GM21515 (cell line): ENCODE results near the gene TMEM121.
"Not testable (repeated sequence)": the region's sequence is repeated elsewhere in the genome, so short reads cannot be mapped to it uniquely, and the experiment has no call there.

Experiments used
- ATAC-seq: cut with Tn5 transposase; IDR thresholded peaks from one replicate; pipeline ENCODE4 v1.9.1; 2021; ENCODE audit not compliant: unreplicated experiment

TMEM121 gene

GRCh38 chr14:105567164-105568103 is 41.1 kb downstream of the TMEM121 start:
- not testable (repeated sequence) for ATAC-seq

GRCh38 chr14:105568140-105568843 is 41.9 kb downstream of the TMEM121 start:
- ATAC-seq, result not testable (repeated sequence)

- no peak for ATAC-seq
Measured at GRCh38 chr14:105568859-105569766, 42.7 kb downstream of the TMEM121 start.

- ATAC-seq, result no peak
Measured at GRCh38 chr14:105570482-105570881, 44.1 kb downstream of the TMEM121 start.

GRCh38 chr14:105571181-105571951 is 45.0 kb downstream of the TMEM121 start:
- not testable (repeated sequence) for ATAC-seq

GRCh38 chr14:105572063-105572462 is 45.7 kb downstream of the TMEM121 start:
- not testable (repeated sequence) for ATAC-seq

GRCh38 chr14:105573841-105574240 is 47.5 kb downstream of the TMEM121 start:
- not testable (repeated sequence) for ATAC-seq

- ATAC-seq, result not testable (repeated sequence)
Measured at GRCh38 chr14:105574411-105574810, 48.0 kb downstream of the TMEM121 start.

GRCh38 chr14:105575016-105575700 is 48.8 kb downstream of the TMEM121 start:
- peak; percentile 44 for ATAC-seq

- ATAC-seq, result no peak
Measured at GRCh38 chr14:105576525-105577088, 50.2 kb downstream of the TMEM121 start.

- no peak for ATAC-seq
Measured at GRCh38 chr14:105577314-105577861, 51.0 kb downstream of the TMEM121 start.

GRCh38 chr14:105578070-105578469 is 51.7 kb downstream of the TMEM121 start:
- no peak for ATAC-seq

- ATAC-seq, result not testable (repeated sequence)
Measured at GRCh38 chr14:105579221-105579620, 52.8 kb downstream of the TMEM121 start.
